ENCODE results near the gene SPATA12. TPM values are rescaled to one million over a fixed set of nuclear protein-coding genes. Genes with fewer than 3 reads are reported as not detected.

The SPATA12 gene
- total RNA-seq, 2 experiments from 2014 or later = not detected

DNA sequence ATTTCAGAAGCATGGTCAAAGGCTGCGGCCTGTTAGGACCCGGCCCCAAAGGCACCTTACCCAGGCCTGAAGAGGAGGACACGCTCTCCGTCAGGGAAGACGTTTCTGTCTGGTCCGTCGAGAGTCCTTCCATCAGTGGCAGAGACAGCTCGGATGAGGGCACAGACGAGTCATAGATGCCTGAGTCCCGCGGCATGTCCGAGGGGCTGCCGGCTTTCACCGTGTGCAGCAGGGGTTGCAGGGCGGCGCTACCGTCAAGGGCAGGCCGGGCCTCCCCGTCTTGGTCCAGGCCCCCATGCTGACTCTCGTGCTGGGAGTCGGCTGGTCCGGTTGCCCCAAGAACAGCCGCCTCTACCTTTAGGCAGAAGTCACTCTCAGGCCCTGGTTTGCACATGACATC lies 37.1 kb downstream of the SPATA12 start:
- no peak for DNase-seq
- no peak overlapping the region for H3K4me3 Mint-ChIP-seq
- ChIA-PET POLR2A (no interaction called here), CTCF (no interaction called here)
- no peak for ATAC-seq
- TF ChIP-seq, protein P1, sequence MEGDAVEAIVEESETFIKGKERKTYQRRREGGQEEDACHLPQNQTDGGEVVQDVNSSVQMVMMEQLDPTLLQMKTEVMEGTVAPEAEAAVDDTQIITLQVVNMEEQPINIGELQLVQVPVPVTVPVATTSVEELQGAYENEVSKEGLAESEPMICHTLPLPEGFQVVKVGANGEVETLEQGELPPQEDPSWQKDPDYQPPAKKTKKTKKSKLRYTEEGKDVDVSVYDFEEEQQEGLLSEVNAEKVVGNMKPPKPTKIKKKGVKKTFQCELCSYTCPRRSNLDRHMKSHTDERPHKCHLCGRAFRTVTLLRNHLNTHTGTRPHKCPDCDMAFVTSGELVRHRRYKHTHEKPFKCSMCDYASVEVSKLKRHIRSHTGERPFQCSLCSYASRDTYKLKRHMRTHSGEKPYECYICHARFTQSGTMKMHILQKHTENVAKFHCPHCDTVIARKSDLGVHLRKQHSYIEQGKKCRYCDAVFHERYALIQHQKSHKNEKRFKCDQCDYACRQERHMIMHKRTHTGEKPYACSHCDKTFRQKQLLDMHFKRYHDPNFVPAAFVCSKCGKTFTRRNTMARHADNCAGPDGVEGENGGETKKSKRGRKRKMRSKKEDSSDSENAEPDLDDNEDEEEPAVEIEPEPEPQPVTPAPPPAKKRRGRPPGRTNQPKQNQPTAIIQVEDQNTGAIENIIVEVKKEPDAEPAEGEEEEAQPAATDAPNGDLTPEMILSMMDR (IDR thresholded peaks at IDR 0.05) = no peak
- H3K27ac Mint-ChIP-seq = no peak overlapping the region
- intact Hi-C loops (cut with micrococcal nuclease) = no loop called here
- H3K9me3 Mint-ChIP-seq = no peaks in the 10 kb centered on the region
- H3K27me3 Mint-ChIP-seq = no peaks in the 10 kb centered on the region
- H3K36me3 Mint-ChIP-seq (ENCODE audit: low read depth) = no peaks in the 10 kb centered on the region
- H3K4me1 Mint-ChIP-seq (ENCODE audit: low read depth) = no peaks in the 10 kb centered on the region

DNA sequence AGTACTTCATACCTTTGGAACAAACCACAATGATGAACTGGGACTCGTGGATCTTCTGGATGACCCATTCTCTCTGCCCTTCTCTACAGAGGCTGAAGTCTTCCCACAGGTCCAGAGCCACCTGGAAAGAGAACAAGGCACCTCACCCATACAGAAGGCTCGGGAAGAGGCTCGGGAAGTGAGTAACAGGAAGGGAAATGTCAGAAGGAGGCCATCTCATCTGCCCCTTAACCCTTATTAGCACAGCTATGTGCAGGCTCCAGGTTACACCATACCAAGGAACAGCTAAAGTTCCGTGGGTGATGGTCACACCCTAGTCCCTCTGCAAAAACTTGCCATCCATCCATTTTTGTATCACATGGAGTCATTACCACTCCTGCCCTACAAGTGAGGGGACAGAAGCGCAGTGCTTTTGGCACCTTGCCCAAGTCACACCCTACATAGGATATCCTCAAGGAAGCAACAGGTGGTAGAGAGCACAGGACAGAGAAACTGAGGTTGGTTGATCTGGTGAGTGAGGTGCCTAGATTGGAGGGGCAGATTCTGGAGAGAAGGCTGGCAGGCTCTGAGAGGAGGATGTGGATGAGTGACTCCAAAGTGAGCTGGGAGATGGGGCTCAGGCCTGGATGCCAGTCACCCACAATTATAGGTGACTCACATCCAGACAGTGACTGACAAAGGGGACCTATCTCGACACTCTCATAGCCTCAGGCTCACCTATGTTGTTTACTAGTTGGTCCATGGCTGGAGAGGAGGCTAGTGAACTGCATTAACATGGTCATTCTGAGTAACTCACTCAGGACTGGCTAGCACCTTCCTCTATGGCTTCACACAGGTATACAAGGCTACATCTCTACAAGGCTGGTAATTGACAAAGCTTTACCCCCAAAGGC lies 38.2 kb downstream of the SPATA12 start:
- ChIA-PET POLR2A (no interaction called here), CTCF (interaction anchor here (0.9 to 4.2 kb wide), 9 partner anchors 9 to 135 kb away, joined by 3 to 40 read pairs (median 7); no protein-coding TSS in a partner anchor)
- H3K9me3 Mint-ChIP-seq = no peaks in the 10 kb centered on the region
- no peaks in the 10 kb centered on the region for H3K27me3 Mint-ChIP-seq
- no peaks in the 10 kb centered on the region for H3K36me3 Mint-ChIP-seq (ENCODE audit: low read depth)
- no peak overlapping the region for H3K4me3 Mint-ChIP-seq
- ATAC-seq (no peak), DNase-seq (no peak)
- H3K27ac Mint-ChIP-seq = no peak overlapping the region
- H3K4me1 Mint-ChIP-seq (ENCODE audit: low read depth) = no peaks in the 10 kb centered on the region
- intact Hi-C loops (cut with micrococcal nuclease) = no loop called here
- TF ChIP-seq, protein P1 (IDR thresholded peaks at IDR 0.05) = no peak

DNA sequence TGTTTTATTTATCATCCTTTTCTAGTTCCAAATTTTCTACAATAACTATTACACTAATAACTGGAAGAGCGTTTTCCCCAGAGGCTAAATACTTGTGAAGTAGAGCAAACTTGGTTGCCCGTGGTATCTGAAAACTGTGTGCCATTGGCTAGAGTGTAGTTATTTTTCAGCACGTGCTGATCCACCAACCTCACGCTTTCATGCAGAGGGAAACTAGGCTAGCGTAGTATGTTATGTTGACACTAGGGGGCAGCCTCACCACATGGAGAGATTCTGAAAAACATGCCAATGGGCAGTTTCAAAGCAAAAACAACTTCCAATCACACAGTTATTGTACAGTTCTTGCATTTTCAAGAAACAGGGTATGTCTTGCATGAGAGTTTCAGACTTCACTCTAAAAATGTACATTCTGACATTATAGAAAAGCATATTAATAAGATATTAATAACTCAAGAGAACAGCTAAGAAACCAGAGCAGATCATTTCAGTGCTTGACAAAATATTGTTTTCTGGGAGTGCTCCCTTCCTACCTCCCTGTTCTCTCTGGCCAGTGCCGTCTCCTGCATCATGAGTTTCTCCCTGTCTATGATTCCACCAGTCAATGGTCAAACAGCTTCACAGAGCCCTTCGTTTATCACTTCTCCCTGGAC lies 39.7 kb downstream of the SPATA12 start:
- no peak overlapping the region for H3K27ac Mint-ChIP-seq
- ATAC-seq (peak; percentile 93), DNase-seq (peak; percentile 80)
- CTCF ChIA-PET = interaction anchor here (0.6 to 4.2 kb wide), 23 partner anchors 11 to 899 kb away, joined by 3 to 40 read pairs (median 4); no protein-coding TSS in a partner anchor
- POLR2A ChIA-PET = interaction anchor here (1.4 kb wide), 1 partner anchor 10 kb away, joined by 4 read pairs; no protein-coding TSS in a partner anchor
- no peaks in the 10 kb centered on the region for H3K27me3 Mint-ChIP-seq
- no peak overlapping the region for H3K4me3 Mint-ChIP-seq
- H3K36me3 Mint-ChIP-seq (ENCODE audit: low read depth) = no peaks in the 10 kb centered on the region
- no peaks in the 10 kb centered on the region for H3K4me1 Mint-ChIP-seq (ENCODE audit: low read depth)
- TF ChIP-seq, protein P1 (IDR thresholded peaks at IDR 0.05) = peak; percentile 88
- intact Hi-C loops (cut with micrococcal nuclease) = no loop called here
- H3K9me3 Mint-ChIP-seq = no peaks in the 10 kb centered on the region

DNA sequence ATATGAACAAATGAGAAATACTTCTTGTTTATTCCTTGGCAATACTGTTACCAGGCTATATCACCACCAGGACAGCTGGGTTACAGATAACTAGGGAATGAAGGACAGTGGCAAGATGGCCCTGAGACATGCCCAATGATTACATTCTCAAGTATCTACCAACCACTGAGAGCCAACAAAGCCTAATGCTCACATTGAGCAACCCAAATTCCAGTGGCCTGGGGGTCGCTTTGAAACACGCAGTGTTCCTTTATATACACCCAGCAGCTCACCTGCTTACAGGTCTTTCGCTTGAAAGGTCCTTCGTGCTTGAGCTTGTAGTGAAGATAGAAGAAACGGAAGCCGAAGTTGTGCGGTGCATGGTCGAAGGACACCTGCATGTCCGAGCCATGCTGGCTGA lies 45.1 kb downstream of the SPATA12 start:
- H3K36me3 Mint-ChIP-seq (ENCODE audit: low read depth) = no peaks in the 10 kb centered on the region
- POLR2A ChIA-PET = no interaction called here
- no peak overlapping the region for H3K27ac Mint-ChIP-seq
- TF ChIP-seq, protein P1 (IDR thresholded peaks at IDR 0.05) = no peak
- intact Hi-C loops (cut with micrococcal nuclease) = no loop called here
- no peak for DNase-seq
- no peak overlapping the region for H3K4me3 Mint-ChIP-seq
- H3K9me3 Mint-ChIP-seq = no peaks in the 10 kb centered on the region
- no peak for ATAC-seq
- CTCF ChIA-PET = interaction anchor here (0.5 to 1.2 kb wide), 3 partner anchors 108 to 451 kb away, joined by 3 read pairs; no protein-coding TSS in a partner anchor
- no peaks in the 10 kb centered on the region for H3K4me1 Mint-ChIP-seq (ENCODE audit: low read depth)
- no peaks in the 10 kb centered on the region for H3K27me3 Mint-ChIP-seq

DNA sequence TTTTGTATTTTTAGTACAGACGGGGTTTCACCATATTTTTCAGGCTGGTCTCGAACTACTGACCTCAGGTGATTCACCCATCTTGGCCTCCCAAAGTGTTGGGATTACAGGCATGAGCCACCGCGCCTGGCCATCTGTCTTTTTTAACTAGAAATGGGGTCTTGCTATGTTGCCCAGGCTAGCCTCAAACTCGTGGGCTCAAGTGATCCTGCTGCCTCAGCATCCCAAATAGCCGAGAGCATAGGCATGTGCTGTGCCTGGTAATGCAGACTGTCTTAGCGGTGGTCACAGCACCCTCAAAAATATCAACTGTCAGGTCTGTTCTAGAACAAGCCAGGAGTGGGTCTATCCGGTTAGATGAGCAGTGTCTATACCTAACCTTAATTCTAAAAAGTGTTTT lies 48.2 kb downstream of the SPATA12 start:
- ChIA-PET POLR2A (no interaction called here), CTCF (no interaction called here)
- TF ChIP-seq, protein P1 (IDR thresholded peaks at IDR 0.05) = no peak
- Mint-ChIP-seq H3K9me3 (no peaks in the 10 kb centered on the region), H3K4me1 (ENCODE audit: low read depth) (peaks cover 2% of the 10 kb centered on the region), H3K36me3 (ENCODE audit: low read depth) (no peaks in the 10 kb centered on the region), H3K27ac (no peak overlapping the region), H3K27me3 (no peaks in the 10 kb centered on the region), H3K4me3 (no peak overlapping the region)
- intact Hi-C loops (cut with micrococcal nuclease) = no loop called here
- no peak for ATAC-seq
- DNase-seq = no peak

Data from activated CD8-positive, alpha-beta T cell treated with anti-CD3 and anti-CD28 coated beads for 36 hours (primary cell).